GM12878 (cell line): ENCODE results near the gene SNCA. TPM values are rescaled to one million over a fixed set of nuclear protein-coding genes. Genes with fewer than 3 reads are reported as not detected.

Experiments
- ATAC-seq: fragments of 200-7000 bp; cut with Tn5 transposase; 3 replicates; pipeline ENCODE4 v1.9.1; 2020; ENCODE audit warnings: mild to moderate bottlenecking, moderate library complexity
- BruUV-seq: library from RNA; stranded (reverse); fragments of 400-500 nt; replicated peaks from 2 replicates; lab custom pipeline; 2021; lab: Mats Ljungman, UMichigan
- CTCF ChIA-PET: fragments of 300-600 bp; sonication (Branson Sonifier 250); formaldehyde crosslinking; extraction: SDS; loops from one replicate; lab custom pipeline; 2021; ENCODE audit warnings: inconsistent platforms; lab: Yijun Ruan, JAX
- POLR2A ChIA-PET: fragments of 350-600 bp; formaldehyde crosslinking; extraction: SDS; loops from one replicate; lab custom pipeline; 2021; ENCODE audit warnings: inconsistent platforms; lab: Charles Lee
- RAD21 ChIA-PET: fragments of 300-600 bp; sonication (Branson Sonifier 250); formaldehyde crosslinking; loops from one replicate; lab custom pipeline; 2023; ENCODE audit warnings: antibody characterized with exemption; ENCODE audit not compliant: unreplicated experiment; lab: Charles Lee
- SMC1A ChIA-PET: fragments of 300-600 bp; sonication (Branson Sonifier 250); formaldehyde crosslinking; loops from one replicate; lab custom pipeline; 2023; ENCODE audit not compliant: unreplicated experiment, uncharacterized antibody; lab: Charles Lee
- DNase-seq: peaks from one replicate; pipeline ENCODE4 v3.0.0-alpha.2; 2011; ENCODE audit warnings: low read depth, low spot score
- FAIRE-seq: peaks from 3 replicates; lab custom pipeline; 2011; peaks lifted over from hg19 to GRCh38; lab: Jason Lieb, UNC
- H2AFZ ChIP-seq: 2 replicates; pipeline ENCODE4 v1.6.0; 2011; ENCODE audit warnings: low read depth, low read length, control low read depth; ENCODE audit not compliant: control insufficient read depth
- H3K27ac ChIP-seq: 2 replicates; pipeline ENCODE4 v1.5.1; 2011; ENCODE audit warnings: control low read depth; ENCODE audit not compliant: control insufficient read depth, insufficient read depth
- H3K27me3 ChIP-seq, 2 experiments: replicated peaks in 1 of 2; 2 replicates each; pipeline versions ENCODE4 v1.6.0 to v1.6.1; 2011; ENCODE audit warnings: low read length in 1 of 2; ENCODE audit not compliant: control insufficient read depth in 2 of 2, insufficient read depth in 2 of 2
- H3K36me3 ChIP-seq, 2 experiments: 2 replicates each; pipeline ENCODE4 v1.5.1; 2011; ENCODE audit warnings: low read length in 1 of 2; ENCODE audit not compliant: control insufficient read depth in 2 of 2, insufficient read depth in 2 of 2
- H3K4me1 ChIP-seq: 2 replicates; pipeline ENCODE4 v1.6.1; 2011; ENCODE audit warnings: mild to moderate bottlenecking, low read length, moderate library complexity, mixed read lengths; ENCODE audit not compliant: control insufficient read depth, insufficient read depth
- H3K4me2 ChIP-seq: 2 replicates; pipeline ENCODE4 v1.6.0; 2011; ENCODE audit warnings: control low read depth; ENCODE audit not compliant: control insufficient read depth, insufficient read depth
- H3K4me3 ChIP-seq: fragments of 200-600 bp; sonication (generic); 2 replicates; pipeline ENCODE4 v1.5.1; 2016
- H3K79me2 ChIP-seq: 2 replicates; pipeline ENCODE4 v1.6.0; 2011; ENCODE audit warnings: low read length; ENCODE audit not compliant: control insufficient read depth, insufficient read depth
- H3K9ac ChIP-seq: 2 replicates; pipeline ENCODE4 v1.8.0; 2011; ENCODE audit warnings: low read length, control low read depth, mixed read lengths; ENCODE audit not compliant: control insufficient read depth, insufficient read depth
- H3K9me3 ChIP-seq: replicated peaks from 3 replicates; pipeline ENCODE4 v1.5.1; 2011; ENCODE audit warnings: mild to moderate bottlenecking, low read length; ENCODE audit not compliant: control insufficient read depth, insufficient read depth
- H4K20me1 ChIP-seq: 2 replicates; pipeline ENCODE4 v1.6.0; 2011; ENCODE audit not compliant: control insufficient read depth, insufficient read depth
- BACH1 ChIP-seq: fragments of 450-650 bp; IDR thresholded peaks from 2 replicates; pipeline ENCODE4 v1.6.1; 2017; ENCODE audit warnings: mild to moderate bottlenecking, borderline replicate concordance
- IKZF2 ChIP-seq, 2 experiments: fragments of 450-650 bp; IDR thresholded peaks; 2 replicates each; pipeline ENCODE4 v1.6.1; 2017; ENCODE audit warnings: mild to moderate bottlenecking in 2 of 2, moderate library complexity in 2 of 2
- KLF5 ChIP-seq: fragments of 450-650 bp; IDR thresholded peaks from 2 replicates; pipeline ENCODE4 v1.6.1; 2014; ENCODE audit warnings: mild to moderate bottlenecking; ENCODE audit not compliant: partially characterized antibody
- RBBP5 ChIP-seq: fragments of 200-600 bp; sonication (generic); conservative IDR thresholded peaks from 2 replicates; pipeline ENCODE4 v1.6.1; 2016
- RELA ChIP-seq: fragments of 450-650 bp; IDR thresholded peaks from 2 replicates; pipeline ENCODE4 v1.8.0; 2014; ENCODE audit warnings: borderline replicate concordance; ENCODE audit not compliant: partially characterized antibody
- RFX5 ChIP-seq: IDR thresholded peaks from 2 replicates; pipeline ENCODE4 v1.6.1; 2011; ENCODE audit warnings: low read depth, low read length, improper control_type of control experiment
- SUZ12 ChIP-seq: fragments of 200-600 bp; sonication (generic); IDR thresholded peaks from one replicate; pipeline ENCODE4 v1.6.1; 2018; ENCODE audit warnings: antibody characterized with exemption, mild to moderate bottlenecking; ENCODE audit not compliant: unreplicated experiment
- ZNF217 ChIP-seq: fragments of 450-650 bp; IDR thresholded peaks from 2 replicates; pipeline ENCODE4 v1.6.1; 2017; ENCODE audit warnings: antibody characterized with exemption, mild to moderate bottlenecking
- ZNF384 ChIP-seq: IDR thresholded peaks from 2 replicates; pipeline ENCODE4 v1.6.1; 2012; ENCODE audit warnings: low read depth, mild to moderate bottlenecking, low read length, improper control_type of control experiment, borderline replicate concordance
- WGBS: methylation state at CpG from one replicate; pipeline ENCODE4 v1.1.6; 2016; ENCODE audit warnings: low lambda C conversion rate; ENCODE audit not compliant: insufficient replicate concordance, insufficient coverage; ENCODE audit errors: missing lambda C conversion rate; 5-methylcytosine and 5-hydroxymethylcytosine counted together
- in situ Hi-C: fragments of 300-500 bp; cut with MboI; formaldehyde crosslinking; loops from 9 replicates; pipeline ENCODE4 v1.14.3; 2018; ENCODE audit warnings: mixed read lengths
- intact Hi-C: fragments of 100-400 bp; cut with micrococcal nuclease; formaldehyde crosslinking; loops from one replicate; pipeline ENCODE4 v1.14.2; 2022; ENCODE audit not compliant: unreplicated experiment
- polyA plus RNA-seq, 11 experiments: library from polyadenylated mRNA; depleted of rRNA in 4 of 11; unstranded in 6 of 11; stranded (reverse) in 5 of 11; fragments of >200 nt; fragmentation: Nextera tagmentation in 4 of 11; fragmentation: Illumina TruSeq in 1 of 11; extraction: Ambion mirVana in 4 of 11; extraction: Trizol in 1 of 11; gene quantifications; 1 replicate in 1 of 11; 2 replicates in 10 of 11; pipeline versions ENCODE4 v1.2.1 to v1.2.3, GENCODE V29; 2011 to 2016; ENCODE audit warnings: inconsistent platforms in 2 of 11, missing spikeins in 2 of 11, low read depth in 1 of 11
- total RNA-seq, 4 experiments: library from RNA; depleted of rRNA in 3 of 4; stranded (reverse); fragments of >200 nt in 3 of 4; fragmentation: Illumina TruSeq in 1 of 4; extraction: Trizol in 1 of 4; gene quantifications; 2 replicates each; pipeline versions ENCODE4 v1.2.1 to v1.2.3, GENCODE V29; 2013 to 2021
- TF ChIP-seq, protein P1 (sequence below): fragments of 450-650 bp; formaldehyde crosslinking; IDR thresholded peaks from 2 replicates; pipeline ENCODE4 v1.5.0; 2022; ENCODE audit warnings: mild to moderate bottlenecking, missing genetic modification characterization
- TF ChIP-seq, protein P2 (sequence below): fragments of 450-650 bp; IDR thresholded peaks from 2 replicates; pipeline ENCODE4 v1.6.1; 2017; ENCODE audit warnings: antibody characterized with exemption, mild to moderate bottlenecking, moderate library complexity
- TF ChIP-seq, protein P3 (sequence below): IDR thresholded peaks from 2 replicates; pipeline ENCODE4 v1.6.1; 2011; ENCODE audit warnings: borderline replicate concordance, low read depth, mild to moderate bottlenecking, moderate library complexity, low read length; ENCODE audit not compliant: insufficient read depth, poor library complexity, severe bottlenecking
- TF ChIP-seq, protein P4 (sequence below): IDR thresholded peaks from 2 replicates; pipeline ENCODE4 v1.6.1; 2011; ENCODE audit warnings: mild to moderate bottlenecking, low read depth, low read length, moderate library complexity; ENCODE audit not compliant: insufficient replicate concordance
- TF ChIP-seq, protein P5 (sequence below): fragments of 450-650 bp; IDR thresholded peaks from 2 replicates; pipeline ENCODE4 v1.6.1; 2016; ENCODE audit warnings: mild to moderate bottlenecking

The SNCA gene
- total and polyA plus RNA-seq, 10 of the 15 experiments (the other 5 are each of a cell fraction or from before 2014, with no cell fraction given), result 0.22 TPM; not detected in 9

DNA sequence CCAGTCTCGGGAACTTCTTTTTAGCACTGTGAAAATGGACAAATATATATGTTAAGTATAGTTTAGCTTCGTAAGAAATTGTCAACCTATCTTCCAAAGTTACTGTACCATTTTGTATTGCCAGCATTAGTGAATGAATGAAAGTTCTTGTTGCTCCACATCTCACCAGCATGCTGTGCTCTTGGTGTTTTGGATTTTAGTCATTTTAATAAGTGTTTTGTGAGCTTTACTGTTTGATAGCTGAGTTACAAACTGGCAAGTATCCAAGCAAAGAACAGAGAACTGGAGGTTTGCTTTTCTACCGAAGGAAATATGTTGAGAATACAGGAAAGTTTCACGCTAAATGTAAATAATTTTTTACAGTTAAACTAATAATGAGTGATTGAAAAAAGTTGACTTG is 33.0 kb downstream of the SNCA start:
- ChIA-PET SMC1A (interaction anchor here (1.5 kb wide), 1 partner anchor 16 kb away, joined by 4 read pairs; no protein-coding TSS in a partner anchor), CTCF (no interaction called here), RAD21 (interaction anchor here (1.7 kb wide), 1 partner anchor 99 kb away, joined by 4 read pairs; no protein-coding TSS in a partner anchor), POLR2A (no interaction called here)
- in situ Hi-C loops (no loop called here), intact Hi-C loops (no loop called here)
- 44% methylated on average over 4 of the region's 4 CpGs for WGBS
- Histone ChIP-seq H3K4me1 (no peaks in the 10 kb centered on the region), H3K36me3 (no peaks in the 10 kb centered on the region), H3K4me3 (no peak overlapping the region), H3K9ac (no peak overlapping the region), H3K79me2 (no peaks in the 10 kb centered on the region), H2AFZ (no peak overlapping the region), H4K20me1 (no peaks in the 10 kb centered on the region), H3K9me3 (no peaks in the 10 kb centered on the region), H3K27me3 (no peaks in the 10 kb centered on the region), H3K27ac (no peak overlapping the region), H3K4me2 (no peak overlapping the region)
- no peak for DNase-seq
- FAIRE-seq, result no peak
- no peak for ATAC-seq
- no TSS peak for BruUV-seq
- TF ChIP-seq RELA, result no peak
- TF ChIP-seq, protein P1, sequence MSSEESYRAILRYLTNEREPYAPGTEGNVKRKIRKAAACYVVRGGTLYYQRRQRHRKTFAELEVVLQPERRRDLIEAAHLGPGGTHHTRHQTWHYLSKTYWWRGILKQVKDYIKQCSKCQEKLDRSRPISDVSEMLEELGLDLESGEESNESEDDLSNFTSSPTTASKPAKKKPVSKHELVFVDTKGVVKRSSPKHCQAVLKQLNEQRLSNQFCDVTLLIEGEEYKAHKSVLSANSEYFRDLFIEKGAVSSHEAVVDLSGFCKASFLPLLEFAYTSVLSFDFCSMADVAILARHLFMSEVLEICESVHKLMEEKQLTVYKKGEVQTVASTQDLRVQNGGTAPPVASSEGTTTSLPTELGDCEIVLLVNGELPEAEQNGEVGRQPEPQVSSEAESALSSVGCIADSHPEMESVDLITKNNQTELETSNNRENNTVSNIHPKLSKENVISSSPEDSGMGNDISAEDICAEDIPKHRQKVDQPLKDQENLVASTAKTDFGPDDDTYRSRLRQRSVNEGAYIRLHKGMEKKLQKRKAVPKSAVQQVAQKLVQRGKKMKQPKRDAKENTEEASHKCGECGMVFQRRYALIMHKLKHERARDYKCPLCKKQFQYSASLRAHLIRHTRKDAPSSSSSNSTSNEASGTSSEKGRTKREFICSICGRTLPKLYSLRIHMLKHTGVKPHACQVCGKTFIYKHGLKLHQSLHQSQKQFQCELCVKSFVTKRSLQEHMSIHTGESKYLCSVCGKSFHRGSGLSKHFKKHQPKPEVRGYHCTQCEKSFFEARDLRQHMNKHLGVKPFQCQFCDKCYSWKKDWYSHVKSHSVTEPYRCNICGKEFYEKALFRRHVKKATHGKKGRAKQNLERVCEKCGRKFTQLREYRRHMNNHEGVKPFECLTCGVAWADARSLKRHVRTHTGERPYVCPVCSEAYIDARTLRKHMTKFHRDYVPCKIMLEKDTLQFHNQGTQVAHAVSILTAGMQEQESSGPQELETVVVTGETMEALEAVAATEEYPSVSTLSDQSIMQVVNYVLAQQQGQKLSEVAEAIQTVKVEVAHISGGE (CRISPR knock-in tag), result no peak
- TF ChIP-seq, protein P2, sequence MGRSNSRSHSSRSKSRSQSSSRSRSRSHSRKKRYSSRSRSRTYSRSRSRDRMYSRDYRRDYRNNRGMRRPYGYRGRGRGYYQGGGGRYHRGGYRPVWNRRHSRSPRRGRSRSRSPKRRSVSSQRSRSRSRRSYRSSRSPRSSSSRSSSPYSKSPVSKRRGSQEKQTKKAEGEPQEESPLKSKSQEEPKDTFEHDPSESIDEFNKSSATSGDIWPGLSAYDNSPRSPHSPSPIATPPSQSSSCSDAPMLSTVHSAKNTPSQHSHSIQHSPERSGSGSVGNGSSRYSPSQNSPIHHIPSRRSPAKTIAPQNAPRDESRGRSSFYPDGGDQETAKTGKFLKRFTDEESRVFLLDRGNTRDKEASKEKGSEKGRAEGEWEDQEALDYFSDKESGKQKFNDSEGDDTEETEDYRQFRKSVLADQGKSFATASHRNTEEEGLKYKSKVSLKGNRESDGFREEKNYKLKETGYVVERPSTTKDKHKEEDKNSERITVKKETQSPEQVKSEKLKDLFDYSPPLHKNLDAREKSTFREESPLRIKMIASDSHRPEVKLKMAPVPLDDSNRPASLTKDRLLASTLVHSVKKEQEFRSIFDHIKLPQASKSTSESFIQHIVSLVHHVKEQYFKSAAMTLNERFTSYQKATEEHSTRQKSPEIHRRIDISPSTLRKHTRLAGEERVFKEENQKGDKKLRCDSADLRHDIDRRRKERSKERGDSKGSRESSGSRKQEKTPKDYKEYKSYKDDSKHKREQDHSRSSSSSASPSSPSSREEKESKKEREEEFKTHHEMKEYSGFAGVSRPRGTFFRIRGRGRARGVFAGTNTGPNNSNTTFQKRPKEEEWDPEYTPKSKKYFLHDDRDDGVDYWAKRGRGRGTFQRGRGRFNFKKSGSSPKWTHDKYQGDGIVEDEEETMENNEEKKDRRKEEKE, result no peak
- no peak for TF ChIP-seq RFX5
- TF ChIP-seq RBBP5, result no peak
- TF ChIP-seq, protein P3, sequence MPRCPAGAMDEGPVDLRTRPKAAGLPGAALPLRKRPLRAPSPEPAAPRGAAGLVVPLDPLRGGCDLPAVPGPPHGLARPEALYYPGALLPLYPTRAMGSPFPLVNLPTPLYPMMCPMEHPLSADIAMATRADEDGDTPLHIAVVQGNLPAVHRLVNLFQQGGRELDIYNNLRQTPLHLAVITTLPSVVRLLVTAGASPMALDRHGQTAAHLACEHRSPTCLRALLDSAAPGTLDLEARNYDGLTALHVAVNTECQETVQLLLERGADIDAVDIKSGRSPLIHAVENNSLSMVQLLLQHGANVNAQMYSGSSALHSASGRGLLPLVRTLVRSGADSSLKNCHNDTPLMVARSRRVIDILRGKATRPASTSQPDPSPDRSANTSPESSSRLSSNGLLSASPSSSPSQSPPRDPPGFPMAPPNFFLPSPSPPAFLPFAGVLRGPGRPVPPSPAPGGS, result no peak
- no peak for TF ChIP-seq KLF5
- TF ChIP-seq ZNF217, result no peak
- TF ChIP-seq BACH1, result no peak
- TF ChIP-seq IKZF2 (IDR thresholded peaks at IDR 0.05), result no peak
- no peak for TF ChIP-seq ZNF384
- no peak for TF ChIP-seq SUZ12
- TF ChIP-seq, protein P4, sequence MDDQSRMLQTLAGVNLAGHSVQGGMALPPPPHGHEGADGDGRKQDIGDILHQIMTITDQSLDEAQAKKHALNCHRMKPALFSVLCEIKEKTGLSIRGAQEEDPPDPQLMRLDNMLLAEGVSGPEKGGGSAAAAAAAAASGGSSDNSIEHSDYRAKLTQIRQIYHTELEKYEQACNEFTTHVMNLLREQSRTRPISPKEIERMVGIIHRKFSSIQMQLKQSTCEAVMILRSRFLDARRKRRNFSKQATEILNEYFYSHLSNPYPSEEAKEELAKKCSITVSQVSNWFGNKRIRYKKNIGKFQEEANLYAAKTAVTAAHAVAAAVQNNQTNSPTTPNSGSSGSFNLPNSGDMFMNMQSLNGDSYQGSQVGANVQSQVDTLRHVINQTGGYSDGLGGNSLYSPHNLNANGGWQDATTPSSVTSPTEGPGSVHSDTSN, result no peak
- TF ChIP-seq, protein P5, sequence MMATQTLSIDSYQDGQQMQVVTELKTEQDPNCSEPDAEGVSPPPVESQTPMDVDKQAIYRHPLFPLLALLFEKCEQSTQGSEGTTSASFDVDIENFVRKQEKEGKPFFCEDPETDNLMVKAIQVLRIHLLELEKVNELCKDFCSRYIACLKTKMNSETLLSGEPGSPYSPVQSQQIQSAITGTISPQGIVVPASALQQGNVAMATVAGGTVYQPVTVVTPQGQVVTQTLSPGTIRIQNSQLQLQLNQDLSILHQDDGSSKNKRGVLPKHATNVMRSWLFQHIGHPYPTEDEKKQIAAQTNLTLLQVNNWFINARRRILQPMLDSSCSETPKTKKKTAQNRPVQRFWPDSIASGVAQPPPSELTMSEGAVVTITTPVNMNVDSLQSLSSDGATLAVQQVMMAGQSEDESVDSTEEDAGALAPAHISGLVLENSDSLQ, result no peak
